ENCODE data around the gene SERP2.
A peak's percentile ranks its signal among the peaks of the same experiment; 100 is the strongest.
"Not testable (repeated sequence)": the region's sequence is repeated elsewhere in the genome, so short reads cannot be mapped to it uniquely, and the experiment has no call there.

The SERP2 gene

DNA sequence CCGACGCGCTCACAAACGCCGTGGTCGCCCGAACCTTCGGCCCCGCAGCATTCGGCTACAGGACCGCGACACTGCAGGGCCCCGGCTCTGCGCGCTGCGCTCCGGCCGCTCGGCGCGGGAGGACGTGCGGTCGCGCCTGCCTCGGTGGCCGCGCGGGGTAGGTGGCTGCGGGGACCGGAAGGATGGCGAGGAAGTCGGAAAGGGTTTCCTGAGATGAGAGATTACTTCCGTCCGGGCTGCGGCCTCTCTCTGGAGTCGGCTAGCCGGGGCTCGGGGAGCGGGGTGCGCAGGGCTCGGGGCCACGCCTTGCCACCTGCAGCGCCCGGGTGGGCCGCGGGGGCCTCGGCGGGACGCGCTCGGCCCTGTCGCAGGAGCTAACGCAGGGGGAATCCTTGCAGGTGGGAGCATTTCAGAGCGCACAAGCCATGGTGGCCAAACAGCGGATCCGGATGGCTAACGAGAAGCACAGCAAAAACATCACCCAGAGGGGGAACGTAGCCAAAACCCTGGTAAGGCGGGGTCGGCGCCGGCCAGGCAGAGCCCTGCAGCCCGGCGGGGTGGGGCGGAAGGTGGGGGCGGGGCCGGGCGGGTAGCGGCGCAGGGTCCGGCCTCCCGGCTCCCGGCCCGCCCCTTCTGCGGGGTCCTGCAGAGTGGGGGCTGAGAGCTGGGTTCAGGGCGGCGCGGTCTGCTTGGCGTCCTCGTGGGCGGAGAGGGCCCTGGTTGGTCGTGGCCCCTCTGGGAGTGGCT, at the start of gene SERP2:
Gene SERP2 (plus strand): TSS at position 224 of the 747 bp plus-strand sequence. CDS start 202 bp downstream, at position 426.
- Mint-ChIP-seq H3K4me1 (peaks cover 6 to 9% of the 10 kb centered on the region in 2 donors), H3K36me3 (no peaks in the 10 kb centered on the region), H3K9me3 (no peaks in the 10 kb centered on the region), H3K27ac (no peak within 1 kb of the TSS), H3K4me3 (peak within 1 kb of the TSS; percentile 66 to 81), H3K27me3 (peaks cover 25 to 32% of the 10 kb centered on the region in 2 donors)
- ATAC-seq (replicated peaks) (peak; percentile 69 to 72), DNase-seq (no peak)

GRCh38 chr13:44326961-44327360, 46.7 kb upstream of the SERP2 start:
- Mint-ChIP-seq H3K4me1 (peaks cover 0 to 2% of the 10 kb centered on the region in 2 donors), H3K27ac (no peak overlapping the region), H3K9me3 (peaks cover 5 to 8% of the 10 kb centered on the region in 2 donors), H3K4me3 (no peak overlapping the region), H3K36me3 (no peaks in the 10 kb centered on the region), H3K27me3 (peaks cover 6% of the 10 kb centered on the region in 2 donors)
- DNase-seq (no peak), ATAC-seq (replicated peaks) (no peak)

- not testable (repeated sequence) for H3K27me3 Mint-ChIP-seq; H3K4me1 Mint-ChIP-seq; H3K4me3 Mint-ChIP-seq; H3K27ac Mint-ChIP-seq; ATAC-seq (replicated peaks); H3K36me3 Mint-ChIP-seq; H3K9me3 Mint-ChIP-seq; DNase-seq
These were observed 44.6 kb upstream of the SERP2 start for GRCh38 chr13:44329041-44329440.

DNA sequence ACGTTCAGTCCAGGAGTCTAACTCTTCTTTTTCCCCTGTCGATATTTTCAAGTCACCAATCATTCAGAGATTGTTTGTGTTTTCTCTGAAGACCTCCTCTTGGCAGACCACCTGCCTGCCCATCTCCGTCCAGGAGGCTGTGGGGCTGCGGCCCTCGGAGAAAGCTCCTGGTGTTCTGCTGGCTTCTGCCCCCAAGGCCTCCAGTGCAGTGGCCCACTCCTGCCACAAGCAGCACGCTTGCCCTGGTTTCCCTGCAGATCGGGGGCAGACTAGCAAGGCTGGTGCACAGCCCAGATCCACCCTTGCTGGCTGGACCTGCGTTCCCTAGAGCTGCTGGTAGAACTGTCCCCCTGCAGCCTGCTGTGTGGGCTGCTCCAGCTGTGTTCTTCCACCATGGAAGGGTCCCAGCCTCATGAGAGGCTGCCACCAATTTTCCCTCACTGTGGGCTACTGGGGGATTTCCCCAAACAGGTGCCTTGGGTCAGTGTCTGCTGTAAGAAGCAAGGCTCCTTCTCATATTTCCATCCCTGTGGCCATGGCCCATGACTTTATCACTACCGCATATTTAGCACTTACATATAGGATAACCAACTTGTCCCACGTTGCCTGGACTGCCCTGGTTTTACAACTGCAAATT, 43.6 kb upstream of the SERP2 start:
- H3K27ac Mint-ChIP-seq: no peak overlapping the region
- H3K9me3 Mint-ChIP-seq: peaks cover 5 to 7% of the 10 kb centered on the region in 2 donors
- H3K36me3 Mint-ChIP-seq: no peaks in the 10 kb centered on the region
- ATAC-seq (replicated peaks) (no peak), DNase-seq (no peak)
- peaks cover 6% of the 10 kb centered on the region in 2 donors for H3K27me3 Mint-ChIP-seq
- peaks cover 0 to 2% of the 10 kb centered on the region in 2 donors for H3K4me1 Mint-ChIP-seq
- no peak overlapping the region for H3K4me3 Mint-ChIP-seq

GRCh38 chr13:44331446-44331845, 42.2 kb upstream of the SERP2 start:
- ATAC-seq (replicated peaks): peak in 1 of 2 donors; percentile 31
- Mint-ChIP-seq H3K4me1 (peaks cover 0 to 2% of the 10 kb centered on the region in 2 donors), H3K9me3 (peaks cover 5 to 7% of the 10 kb centered on the region in 2 donors), H3K4me3 (no peak overlapping the region), H3K27ac (no peak overlapping the region), H3K36me3 (no peaks in the 10 kb centered on the region), H3K27me3 (peaks cover 6% of the 10 kb centered on the region in 2 donors)
- DNase-seq: no peak

- Mint-ChIP-seq H3K27me3 (peaks cover 6% of the 10 kb centered on the region in 2 donors), H3K4me3 (no peak overlapping the region), H3K9me3 (peaks cover 5 to 7% of the 10 kb centered on the region in 2 donors), H3K4me1 (peaks cover 0 to 2% of the 10 kb centered on the region in 2 donors), H3K27ac (no peak overlapping the region), H3K36me3 (no peaks in the 10 kb centered on the region)
- no peak for ATAC-seq (replicated peaks)
- DNase-seq: no peak
These were observed 41.4 kb upstream of the SERP2 start for GRCh38 chr13:44331912-44332851.

DNA sequence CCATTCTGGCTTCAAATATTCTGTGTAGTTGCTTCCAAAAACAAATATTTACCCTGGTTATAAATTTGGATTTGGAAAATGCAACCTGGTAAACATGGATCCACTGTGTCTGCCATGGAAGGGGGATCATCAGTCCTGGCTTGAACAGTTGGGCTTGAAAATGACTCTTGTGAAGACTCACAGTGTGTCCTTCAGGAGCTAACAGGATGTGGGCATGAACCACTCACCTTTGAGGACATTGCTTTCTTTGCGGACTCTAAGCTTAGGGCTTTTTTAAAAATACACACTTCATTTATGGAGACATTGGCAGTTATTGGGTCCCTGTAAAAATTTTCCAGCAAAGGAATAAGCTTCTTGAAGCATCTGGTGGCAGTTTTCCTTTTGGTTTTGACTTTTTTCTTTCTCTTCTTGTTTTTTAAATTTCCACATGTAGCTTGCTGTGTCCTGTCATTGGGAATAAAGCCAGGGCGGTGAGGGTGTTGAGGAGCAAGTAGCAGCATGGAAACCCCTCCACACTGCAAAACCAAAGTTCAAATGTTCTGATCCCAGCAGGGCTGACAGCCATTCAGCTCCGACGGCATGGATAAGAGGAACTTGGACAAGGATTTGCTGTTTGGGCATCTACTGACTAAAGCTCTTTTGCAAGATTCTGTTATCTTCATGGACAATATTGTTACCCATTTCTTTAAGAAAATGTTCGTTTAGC, 39.5 kb upstream of the SERP2 start:
- Mint-ChIP-seq H3K4me1 (peaks cover 0 to 2% of the 10 kb centered on the region in 2 donors), H3K4me3 (no peak overlapping the region), H3K9me3 (no peaks in the 10 kb centered on the region), H3K27ac (no peak overlapping the region), H3K27me3 (peaks cover 0 to 6% of the 10 kb centered on the region in 2 donors), H3K36me3 (no peaks in the 10 kb centered on the region)
- DNase-seq: no peak
- no peak for ATAC-seq (replicated peaks)

DNA sequence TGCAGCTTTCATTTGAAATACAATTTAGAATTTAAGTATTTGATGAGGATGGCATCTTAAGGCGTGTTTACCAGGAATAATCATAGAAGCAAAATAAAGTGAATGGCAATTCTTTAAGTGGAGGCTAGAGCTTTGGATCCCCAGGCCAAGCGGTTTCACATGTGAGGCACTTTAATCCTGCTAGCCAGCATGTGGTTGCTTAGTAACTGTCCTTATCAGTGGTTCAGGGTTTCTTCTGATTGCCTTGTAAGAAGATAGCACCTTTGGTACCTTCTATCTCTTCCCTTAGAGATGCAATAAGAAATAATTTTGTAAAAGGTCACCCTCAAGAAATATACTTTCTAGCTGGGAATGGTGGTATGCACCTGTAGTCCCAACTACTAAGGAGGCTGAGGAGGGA, 38.9 kb upstream of the SERP2 start:
- no peak overlapping the region for H3K27ac Mint-ChIP-seq

DNA sequence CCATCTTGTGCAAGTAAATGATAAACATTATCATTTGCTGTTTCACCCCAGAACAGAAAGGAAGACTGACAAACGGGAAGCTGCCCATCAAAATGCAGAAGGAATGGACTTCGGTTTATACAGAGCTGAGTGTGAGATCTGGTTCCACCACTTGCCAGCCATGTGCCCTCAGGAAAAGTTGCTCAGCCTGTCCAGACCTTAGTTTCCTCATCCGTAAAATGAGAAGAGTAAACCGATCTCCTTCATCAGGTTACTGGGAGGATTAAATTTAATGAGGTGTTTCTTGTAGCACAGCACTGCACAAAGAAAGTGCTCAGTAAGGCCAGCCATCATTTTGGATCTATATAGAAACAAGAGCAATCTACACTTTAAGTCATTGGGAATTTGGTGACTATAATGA, 36.7 kb upstream of the SERP2 start:
- H3K9me3 Mint-ChIP-seq: peaks cover 0 to 3% of the 10 kb centered on the region in 2 donors
- ATAC-seq (replicated peaks) (no peak), DNase-seq (no peak)
- H3K27ac Mint-ChIP-seq: no peak overlapping the region
- no peaks in the 10 kb centered on the region for H3K36me3 Mint-ChIP-seq
- no peaks in the 10 kb centered on the region for H3K27me3 Mint-ChIP-seq
- H3K4me3 Mint-ChIP-seq: no peak overlapping the region
- no peaks in the 10 kb centered on the region for H3K4me1 Mint-ChIP-seq

More for the DNA sequence above, 38.9 kb upstream of the SERP2 start:
- H3K4me1 Mint-ChIP-seq: peaks cover 0 to 2% of the 10 kb centered on the region in 2 donors
- DNase-seq (no peak), ATAC-seq (replicated peaks) (no peak)
- H3K4me3 Mint-ChIP-seq: no peak overlapping the region
- H3K36me3 Mint-ChIP-seq: no peaks in the 10 kb centered on the region
- peaks cover 0 to 6% of the 10 kb centered on the region in 2 donors for H3K27me3 Mint-ChIP-seq
- no peaks in the 10 kb centered on the region for H3K9me3 Mint-ChIP-seq

DNA sequence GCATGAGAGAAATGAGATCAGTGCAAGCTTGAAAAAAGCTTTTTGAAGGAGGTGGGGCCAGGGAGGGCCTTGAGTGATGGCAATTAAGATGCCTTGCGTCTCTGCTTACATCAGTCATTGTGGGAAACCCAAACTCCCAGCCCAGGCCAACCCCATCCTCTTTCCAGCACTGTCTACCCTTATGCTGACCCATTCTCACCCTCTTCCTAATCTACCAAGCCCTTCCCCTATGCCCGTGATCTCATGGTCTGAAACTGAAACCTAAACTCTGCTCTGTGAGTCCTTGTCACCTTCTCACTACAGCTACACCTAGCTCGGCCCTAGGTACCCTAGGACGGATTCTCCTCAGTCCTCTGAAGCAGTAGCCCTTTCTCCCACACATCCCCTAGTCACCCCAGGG, 36.0 kb upstream of the SERP2 start:
- Mint-ChIP-seq H3K9me3 (peaks cover 0 to 3% of the 10 kb centered on the region in 2 donors), H3K27me3 (no peaks in the 10 kb centered on the region), H3K4me1 (no peaks in the 10 kb centered on the region), H3K27ac (no peak overlapping the region), H3K4me3 (no peak overlapping the region), H3K36me3 (no peaks in the 10 kb centered on the region)
- no peak for DNase-seq
- no peak for ATAC-seq (replicated peaks)

GRCh38 chr13:44340508-44340907, 33.1 kb upstream of the SERP2 start:
- ATAC-seq (replicated peaks) (no peak), DNase-seq (no peak)
- Mint-ChIP-seq H3K27me3 (no peaks in the 10 kb centered on the region), H3K36me3 (no peaks in the 10 kb centered on the region), H3K27ac (no peak overlapping the region), H3K9me3 (peaks cover 0 to 3% of the 10 kb centered on the region in 2 donors), H3K4me1 (no peaks in the 10 kb centered on the region), H3K4me3 (no peak overlapping the region)

DNA sequence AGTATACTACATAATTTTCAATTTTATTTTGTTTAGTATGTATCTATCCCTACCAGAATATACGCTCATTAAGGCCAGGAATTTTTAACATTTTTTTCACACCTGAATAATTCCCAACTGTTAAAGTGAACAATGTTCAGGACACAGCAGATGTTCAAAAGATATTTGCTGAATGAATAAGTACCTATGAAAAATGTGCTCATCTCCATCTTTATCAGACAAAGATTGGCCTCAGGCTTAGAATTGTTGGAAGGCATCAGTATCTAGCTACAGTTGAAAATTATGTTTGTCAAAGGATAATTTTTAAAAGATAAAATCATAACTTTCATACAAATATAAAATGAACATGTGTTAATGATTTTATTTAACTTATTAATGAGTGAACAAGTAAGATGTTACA, 30.9 kb upstream of the SERP2 start:
- Mint-ChIP-seq H3K4me1 (no peaks in the 10 kb centered on the region), H3K27ac (no peak overlapping the region), H3K4me3 (no peak overlapping the region), H3K9me3 (peaks cover 0 to 3% of the 10 kb centered on the region in 2 donors), H3K36me3 (no peaks in the 10 kb centered on the region), H3K27me3 (no peaks in the 10 kb centered on the region)
- DNase-seq: no peak
- no peak for ATAC-seq (replicated peaks)

GRCh38 chr13:44346534-44346933, 27.1 kb upstream of the SERP2 start:
- DNase-seq (no peak), ATAC-seq (replicated peaks) (no peak)
- Mint-ChIP-seq H3K9me3 (no peaks in the 10 kb centered on the region), H3K4me1 (no peaks in the 10 kb centered on the region), H3K27me3 (no peaks in the 10 kb centered on the region), H3K4me3 (no peak overlapping the region), H3K36me3 (no peaks in the 10 kb centered on the region), H3K27ac (no peak overlapping the region)

- Mint-ChIP-seq H3K9me3 (no peaks in the 10 kb centered on the region), H3K4me1 (no peaks in the 10 kb centered on the region), H3K27ac (no peak overlapping the region), H3K36me3 (no peaks in the 10 kb centered on the region), H3K27me3 (no peaks in the 10 kb centered on the region), H3K4me3 (no peak overlapping the region)
- ATAC-seq (replicated peaks) (no peak), DNase-seq (no peak)
These were observed 26.3 kb upstream of the SERP2 start for GRCh38 chr13:44347301-44347700.

Data from stimulated activated naive B cell treated with anti-CD40 and anti-IgM and Interleukin-4, amounts not matched to agents 10 μg/mL and 1 μg/mL and 100 μg/mL, for 72 hours (primary cell).